H9 (cell line): Measurements from ENCODE around the gene FAM13A. TPM values are rescaled to one million over a fixed set of nuclear protein-coding genes. Genes with fewer than 3 reads are reported as not detected.

Source experiments
- DNase-seq: peaks from one replicate; pipeline ENCODE4 v3.0.0-alpha.2; 2017
- H2AFZ ChIP-seq: one replicate; pipeline ENCODE4 v1.6.1; 2013; ENCODE audit warnings: mild to moderate bottlenecking, low read length, control low read depth, moderate library complexity
- H2AK5ac ChIP-seq: 2 replicates; pipeline ENCODE4 v1.6.1; 2013; ENCODE audit warnings: low read length, control low read depth, mixed read lengths; ENCODE audit not compliant: insufficient read length
- H2BK120ac ChIP-seq: one replicate; pipeline ENCODE4 v1.6.1; 2013; ENCODE audit warnings: low read depth, mild to moderate bottlenecking, low read length, control low read depth, inconsistent platforms; ENCODE audit not compliant: poor library complexity, severe bottlenecking
- H2BK12ac ChIP-seq: 2 replicates; pipeline ENCODE4 v1.6.1; 2013; ENCODE audit warnings: low read length, control low read depth, mixed read lengths, low read depth; ENCODE audit not compliant: insufficient read length
- H2BK15ac ChIP-seq: 2 replicates; pipeline ENCODE4 v1.6.1; 2013; ENCODE audit warnings: low read depth, low read length, control low read depth
- H2BK20ac ChIP-seq: one replicate; pipeline ENCODE4 v1.6.1; 2013; ENCODE audit warnings: low read depth, mild to moderate bottlenecking, low read length, control low read depth, inconsistent platforms; ENCODE audit not compliant: poor library complexity, severe bottlenecking
- H2BK5ac ChIP-seq: 2 replicates; pipeline ENCODE4 v1.6.1; 2013; ENCODE audit warnings: low read length, control low read depth, mixed read lengths; ENCODE audit not compliant: insufficient read length
- H3K14ac ChIP-seq: 2 replicates; pipeline ENCODE4 v1.6.1; 2013; ENCODE audit warnings: low read length, control low read depth; ENCODE audit not compliant: insufficient read depth
- H3K18ac ChIP-seq: 2 replicates; pipeline ENCODE4 v1.6.1; 2013; ENCODE audit warnings: low read depth, mild to moderate bottlenecking, mixed read lengths, low read length, control low read depth; ENCODE audit not compliant: insufficient read length
- H3K23ac ChIP-seq: 2 replicates; pipeline ENCODE4 v1.6.1; 2013; ENCODE audit warnings: low read length, control low read depth, mixed read lengths, low read depth; ENCODE audit not compliant: insufficient read length
- H3K23me2 ChIP-seq: 2 replicates; pipeline ENCODE4 v1.6.1; 2013; ENCODE audit warnings: low read depth, mild to moderate bottlenecking, mixed read lengths, low read length, control low read depth; ENCODE audit not compliant: insufficient read length, poor library complexity, severe bottlenecking
- H3K27ac ChIP-seq: 2 replicates; pipeline ENCODE4 v1.5.1; 2013; ENCODE audit warnings: low read length, control low read depth, mixed read lengths, low read depth; ENCODE audit not compliant: insufficient read length
- H3K27me3 ChIP-seq: 2 replicates; pipeline ENCODE4 v1.6.1; 2013; ENCODE audit warnings: low read length, control low read depth, inconsistent platforms; ENCODE audit not compliant: insufficient read depth
- H3K4ac ChIP-seq: 2 replicates; pipeline ENCODE4 v1.6.1; 2013; ENCODE audit warnings: low read depth, mild to moderate bottlenecking, control low read depth, inconsistent platforms, low read length, moderate library complexity
- H3K4me1 ChIP-seq: 2 replicates; pipeline ENCODE4 v1.6.1; 2013; ENCODE audit warnings: low read length, control low read depth, inconsistent platforms; ENCODE audit not compliant: insufficient read depth
- H3K4me2 ChIP-seq: 2 replicates; pipeline ENCODE4 v1.6.1; 2013; ENCODE audit warnings: low read length, control low read depth, mixed read lengths; ENCODE audit not compliant: insufficient read length, insufficient read depth
- H3K56ac ChIP-seq: 2 replicates; pipeline ENCODE4 v1.6.1; 2013; ENCODE audit warnings: low read depth, mild to moderate bottlenecking, mixed read lengths, low read length, control low read depth; ENCODE audit not compliant: insufficient read length
- H3K79me1 ChIP-seq: 2 replicates; pipeline ENCODE4 v1.6.1; 2013; ENCODE audit warnings: low read depth, mild to moderate bottlenecking, moderate library complexity, low read length, control low read depth, inconsistent platforms; ENCODE audit not compliant: insufficient read depth, poor library complexity, severe bottlenecking
- H3K79me2 ChIP-seq: 2 replicates; pipeline ENCODE4 v1.6.1; 2013; ENCODE audit warnings: low read length, control low read depth, inconsistent platforms; ENCODE audit not compliant: insufficient read depth
- H3K9ac ChIP-seq: 2 replicates; pipeline ENCODE4 v1.6.1; 2013; ENCODE audit warnings: low read length, control low read depth, mixed read lengths; ENCODE audit not compliant: insufficient read length; ENCODE audit errors: extremely low read depth
- H3K9me3 ChIP-seq: one replicate; pipeline ENCODE4 v1.6.1; 2013; ENCODE audit warnings: low read depth, low read length, inconsistent platforms; ENCODE audit not compliant: control insufficient read depth
- H3T11ph ChIP-seq: one replicate; pipeline ENCODE4 v1.6.1; 2013; ENCODE audit warnings: mild to moderate bottlenecking, low read length, control low read depth, inconsistent platforms
- H4K20me1 ChIP-seq: one replicate; pipeline ENCODE4 v1.6.1; 2013; ENCODE audit not compliant: control insufficient read depth, insufficient read length, insufficient read depth
- H4K5ac ChIP-seq: 2 replicates; pipeline ENCODE4 v1.6.1; 2013; ENCODE audit warnings: low read depth, mild to moderate bottlenecking, mixed read lengths, low read length, control low read depth; ENCODE audit not compliant: insufficient read length
- H4K8ac ChIP-seq: replicated peaks from 2 replicates; pipeline ENCODE4 v1.6.1; 2013; ENCODE audit warnings: low read length, control low read depth, mixed read lengths, low read depth; ENCODE audit not compliant: insufficient read length
- H4K91ac ChIP-seq: 2 replicates; pipeline ENCODE4 v1.6.1; 2013; ENCODE audit warnings: low read depth, mild to moderate bottlenecking, moderate library complexity, mixed read lengths, low read length, control low read depth; ENCODE audit not compliant: insufficient read length
- H3K27ac Mint-ChIP-seq, 3 experiments: 2 replicates in 2 of 3; 3 replicates in 1 of 3; pipeline ENCODE4 v1.8.0; 2020 to 2021; ENCODE audit warnings: mixed read lengths in 3 of 3, mild to moderate bottlenecking in 1 of 3, moderate library complexity in 1 of 3
- H3K27me3 Mint-ChIP-seq: 2 replicates; pipeline ENCODE4 v1.8.0; 2021; ENCODE audit warnings: low read depth, mild to moderate bottlenecking, moderate library complexity, mixed read lengths
- H3K36me3 Mint-ChIP-seq, 3 experiments: 2 replicates in 2 of 3; 3 replicates in 1 of 3; pipeline ENCODE4 v1.8.0; 2020 to 2021; ENCODE audit warnings: low read depth in 3 of 3, mixed read lengths in 3 of 3; ENCODE audit not compliant: insufficient read depth in 1 of 3
- H3K4me1 Mint-ChIP-seq, 2 experiments: 2 replicates each; pipeline ENCODE4 v1.8.0; 2020; ENCODE audit warnings: mixed read lengths in 2 of 2
- H3K4me3 Mint-ChIP-seq, 2 experiments: 2 replicates in 1 of 2; 3 replicates in 1 of 2; pipeline ENCODE4 v1.8.0; 2020 to 2021; ENCODE audit warnings: mild to moderate bottlenecking in 2 of 2, mixed read lengths in 2 of 2, moderate library complexity in 1 of 2
- H3K9me3 Mint-ChIP-seq, 2 experiments: 2 replicates in 1 of 2; 3 replicates in 1 of 2; pipeline ENCODE4 v1.8.0; 2020; ENCODE audit warnings: mild to moderate bottlenecking in 2 of 2, mixed read lengths in 2 of 2, moderate library complexity in 1 of 2
- WGBS: extraction: QIAGEN DNeasy Blood & Tissue Kit; methylation state at CpG from one replicate; pipeline ENCODE4 v1.1.7; 2013; ENCODE audit warnings: missing lambda C conversion rate, low lambda C conversion rate, mixed read lengths; ENCODE audit not compliant: insufficient read length; ENCODE audit errors: extremely low coverage; 5-methylcytosine and 5-hydroxymethylcytosine counted together
- total RNA-seq: library from RNA; stranded (reverse); gene quantifications from 2 replicates; pipeline ENCODE4 v1.2.1, GENCODE V29; 2021
- TF ChIP-seq, protein P1 (sequence below): fragments of 200-600 bp; sonication (generic); conservative IDR thresholded peaks from 3 replicates; pipeline ENCODE4 v1.8.0; 2021; ENCODE audit warnings: antibody characterized with exemption, mild to moderate bottlenecking

The FAM13A gene
- total RNA-seq, 1 experiment from 2014 or later: 12.7 TPM

DNA sequence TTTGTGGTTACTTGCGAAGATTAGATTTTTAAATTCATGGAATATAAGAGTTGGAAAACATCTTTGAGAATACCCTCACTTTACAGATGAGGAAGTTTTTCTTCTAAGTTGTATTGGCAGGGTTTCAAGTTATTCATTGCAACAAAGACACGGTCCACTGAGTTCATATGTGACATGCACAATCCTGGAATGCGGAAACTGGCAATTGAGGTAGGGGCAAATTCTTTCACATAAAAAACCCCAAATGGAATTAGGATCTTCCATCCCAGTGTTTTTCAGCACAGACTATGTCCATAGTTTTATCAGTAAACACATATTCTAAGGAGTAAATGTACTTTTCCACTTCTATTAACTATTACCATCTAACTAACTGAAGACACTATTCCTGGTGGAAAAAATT, 277.6 kb downstream of the FAM13A start:
- H3K36me3 Mint-ChIP-seq: peaks cover 0 to 5% (median 4%) of the 10 kb centered on the region in 3 experiments; a peak in 4 of 7 replicates
- no CpG with 5 or more reads among the region's 3 CpGs for WGBS
- Histone ChIP-seq H3K56ac (no peak overlapping the region), H4K91ac (no peak overlapping the region), H2BK12ac (no peak overlapping the region), H4K5ac (no peak overlapping the region), H3K27ac (no peak overlapping the region), H3K18ac (no peak overlapping the region), H3K79me2 (no peaks in the 10 kb centered on the region), H3K14ac (no peak overlapping the region), H2AFZ (no peak overlapping the region), H3K79me1 (no peaks in the 10 kb centered on the region), H3T11ph (no peak overlapping the region), H2BK120ac (no peak overlapping the region), H4K8ac (no peak overlapping the region), H2BK5ac (no peak overlapping the region), H2BK15ac (no peak overlapping the region), H3K4me1 (no peaks in the 10 kb centered on the region), H3K23me2 (no peaks in the 10 kb centered on the region), H4K20me1 (no peaks in the 10 kb centered on the region), H3K27me3 (no peaks in the 10 kb centered on the region), H3K4ac (no peak overlapping the region), H3K4me2 (no peak overlapping the region), H3K9ac (no peak overlapping the region), H3K9me3 (no peaks in the 10 kb centered on the region), H3K23ac (no peak overlapping the region), H2AK5ac (no peak overlapping the region), H2BK20ac (no peak overlapping the region)
- no peaks in the 10 kb centered on the region for H3K9me3 Mint-ChIP-seq
- no peak for DNase-seq
- H3K27ac Mint-ChIP-seq: no peak overlapping the region
- no peaks in the 10 kb centered on the region for H3K27me3 Mint-ChIP-seq
- TF ChIP-seq, protein P1, sequence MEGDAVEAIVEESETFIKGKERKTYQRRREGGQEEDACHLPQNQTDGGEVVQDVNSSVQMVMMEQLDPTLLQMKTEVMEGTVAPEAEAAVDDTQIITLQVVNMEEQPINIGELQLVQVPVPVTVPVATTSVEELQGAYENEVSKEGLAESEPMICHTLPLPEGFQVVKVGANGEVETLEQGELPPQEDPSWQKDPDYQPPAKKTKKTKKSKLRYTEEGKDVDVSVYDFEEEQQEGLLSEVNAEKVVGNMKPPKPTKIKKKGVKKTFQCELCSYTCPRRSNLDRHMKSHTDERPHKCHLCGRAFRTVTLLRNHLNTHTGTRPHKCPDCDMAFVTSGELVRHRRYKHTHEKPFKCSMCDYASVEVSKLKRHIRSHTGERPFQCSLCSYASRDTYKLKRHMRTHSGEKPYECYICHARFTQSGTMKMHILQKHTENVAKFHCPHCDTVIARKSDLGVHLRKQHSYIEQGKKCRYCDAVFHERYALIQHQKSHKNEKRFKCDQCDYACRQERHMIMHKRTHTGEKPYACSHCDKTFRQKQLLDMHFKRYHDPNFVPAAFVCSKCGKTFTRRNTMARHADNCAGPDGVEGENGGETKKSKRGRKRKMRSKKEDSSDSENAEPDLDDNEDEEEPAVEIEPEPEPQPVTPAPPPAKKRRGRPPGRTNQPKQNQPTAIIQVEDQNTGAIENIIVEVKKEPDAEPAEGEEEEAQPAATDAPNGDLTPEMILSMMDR: no peak
- no peaks in the 10 kb centered on the region for H3K4me1 Mint-ChIP-seq
- H3K4me3 Mint-ChIP-seq: no peak overlapping the region
